Mesothelial cell of epicardium (in vitro differentiated cells): ENCODE measurements around the gene PTPRN2. TPM values are rescaled to one million over a fixed set of nuclear protein-coding genes. Genes with fewer than 3 reads are reported as not detected.

ENCODE experiments used
- DNase-seq, 2 experiments: peaks; one replicate each; pipeline ENCODE4 v3.0.0; 2021; ENCODE audit warnings: low spot score in 2 of 2; ENCODE audit not compliant: unreplicated experiment in 2 of 2
- H3K27ac Mint-ChIP-seq: 2 replicates; pipeline ENCODE4 v1.8.0; 2021; ENCODE audit warnings: mixed read lengths
- H3K27me3 Mint-ChIP-seq: 2 replicates; pipeline ENCODE4 v1.8.0; 2021; ENCODE audit warnings: low read depth, mixed read lengths
- H3K36me3 Mint-ChIP-seq: 2 replicates; pipeline ENCODE4 v1.8.0; 2021; ENCODE audit warnings: mixed read lengths
- H3K4me1 Mint-ChIP-seq: 2 replicates; pipeline ENCODE4 v1.8.0; 2021; ENCODE audit warnings: mixed read lengths
- H3K4me3 Mint-ChIP-seq: 2 replicates; pipeline ENCODE4 v1.8.0; 2021; ENCODE audit warnings: mild to moderate bottlenecking, moderate library complexity, mixed read lengths
- H3K9me3 Mint-ChIP-seq: 2 replicates; pipeline ENCODE4 v1.8.0; 2021; ENCODE audit warnings: mixed read lengths
- total RNA-seq: library from RNA; stranded (reverse); gene quantifications from 3 replicates; pipeline ENCODE4 v1.2.1, GENCODE V29; 2021
- TF ChIP-seq, protein P1 (sequence below): fragments of 200-600 bp; sonication (generic); IDR thresholded peaks from one replicate; pipeline ENCODE4 v1.5.0; 2021; ENCODE audit warnings: antibody characterized with exemption; ENCODE audit not compliant: unreplicated experiment

PTPRN2 gene
- total RNA-seq, 1 donor from 2014 or later = 2.2 TPM

DNA sequence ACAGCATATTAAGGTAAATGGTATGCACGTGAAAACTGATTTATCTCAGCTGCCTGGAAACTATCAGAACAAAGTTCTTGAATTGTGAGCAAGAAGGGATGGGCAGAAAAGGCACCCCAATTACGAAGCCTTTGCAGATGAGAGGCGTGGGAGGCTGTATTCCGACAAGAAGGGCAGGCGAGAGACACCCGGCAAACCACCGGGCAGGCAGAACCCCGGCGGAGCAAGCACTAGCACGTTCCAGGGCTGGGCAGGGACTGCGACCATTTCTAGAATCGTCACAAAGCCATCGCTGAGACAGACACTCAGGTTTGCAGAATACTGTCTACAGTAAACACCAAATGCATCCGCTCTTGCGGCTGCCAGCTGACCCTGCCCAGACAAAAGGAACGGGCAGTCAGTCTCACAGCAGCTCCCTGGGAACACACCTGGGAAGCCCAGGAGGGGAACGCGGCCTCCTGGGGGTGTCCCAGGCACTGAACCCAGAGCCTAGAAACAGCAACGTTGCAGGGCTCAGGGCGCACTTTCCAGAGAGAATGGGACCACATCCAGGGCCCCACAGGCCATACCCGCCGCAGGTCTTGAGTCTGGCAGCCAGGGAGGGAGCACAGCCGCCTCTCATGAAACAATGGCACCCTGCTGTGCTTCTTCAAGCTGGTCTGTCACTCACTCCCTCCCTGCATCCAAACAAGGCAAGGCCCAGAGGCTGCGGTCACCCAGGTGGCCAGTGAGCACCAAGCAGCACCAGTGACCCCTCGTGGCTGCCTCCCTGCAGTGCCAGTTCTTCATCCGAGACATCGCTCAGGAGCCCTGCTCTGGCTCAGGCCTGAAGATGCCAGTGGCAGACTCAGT, 261.9 kb downstream of the PTPRN2 start:
- no peaks in the 10 kb centered on the region for H3K4me1 Mint-ChIP-seq
- H3K27ac Mint-ChIP-seq = no peak overlapping the region
- peaks cover 12% of the 10 kb centered on the region for H3K9me3 Mint-ChIP-seq
- no peak for DNase-seq
- no peaks in the 10 kb centered on the region for H3K36me3 Mint-ChIP-seq
- TF ChIP-seq, protein P1, sequence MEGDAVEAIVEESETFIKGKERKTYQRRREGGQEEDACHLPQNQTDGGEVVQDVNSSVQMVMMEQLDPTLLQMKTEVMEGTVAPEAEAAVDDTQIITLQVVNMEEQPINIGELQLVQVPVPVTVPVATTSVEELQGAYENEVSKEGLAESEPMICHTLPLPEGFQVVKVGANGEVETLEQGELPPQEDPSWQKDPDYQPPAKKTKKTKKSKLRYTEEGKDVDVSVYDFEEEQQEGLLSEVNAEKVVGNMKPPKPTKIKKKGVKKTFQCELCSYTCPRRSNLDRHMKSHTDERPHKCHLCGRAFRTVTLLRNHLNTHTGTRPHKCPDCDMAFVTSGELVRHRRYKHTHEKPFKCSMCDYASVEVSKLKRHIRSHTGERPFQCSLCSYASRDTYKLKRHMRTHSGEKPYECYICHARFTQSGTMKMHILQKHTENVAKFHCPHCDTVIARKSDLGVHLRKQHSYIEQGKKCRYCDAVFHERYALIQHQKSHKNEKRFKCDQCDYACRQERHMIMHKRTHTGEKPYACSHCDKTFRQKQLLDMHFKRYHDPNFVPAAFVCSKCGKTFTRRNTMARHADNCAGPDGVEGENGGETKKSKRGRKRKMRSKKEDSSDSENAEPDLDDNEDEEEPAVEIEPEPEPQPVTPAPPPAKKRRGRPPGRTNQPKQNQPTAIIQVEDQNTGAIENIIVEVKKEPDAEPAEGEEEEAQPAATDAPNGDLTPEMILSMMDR = no peak
- peaks cover 7% of the 10 kb centered on the region for H3K27me3 Mint-ChIP-seq
- no peak overlapping the region for H3K4me3 Mint-ChIP-seq

DNA sequence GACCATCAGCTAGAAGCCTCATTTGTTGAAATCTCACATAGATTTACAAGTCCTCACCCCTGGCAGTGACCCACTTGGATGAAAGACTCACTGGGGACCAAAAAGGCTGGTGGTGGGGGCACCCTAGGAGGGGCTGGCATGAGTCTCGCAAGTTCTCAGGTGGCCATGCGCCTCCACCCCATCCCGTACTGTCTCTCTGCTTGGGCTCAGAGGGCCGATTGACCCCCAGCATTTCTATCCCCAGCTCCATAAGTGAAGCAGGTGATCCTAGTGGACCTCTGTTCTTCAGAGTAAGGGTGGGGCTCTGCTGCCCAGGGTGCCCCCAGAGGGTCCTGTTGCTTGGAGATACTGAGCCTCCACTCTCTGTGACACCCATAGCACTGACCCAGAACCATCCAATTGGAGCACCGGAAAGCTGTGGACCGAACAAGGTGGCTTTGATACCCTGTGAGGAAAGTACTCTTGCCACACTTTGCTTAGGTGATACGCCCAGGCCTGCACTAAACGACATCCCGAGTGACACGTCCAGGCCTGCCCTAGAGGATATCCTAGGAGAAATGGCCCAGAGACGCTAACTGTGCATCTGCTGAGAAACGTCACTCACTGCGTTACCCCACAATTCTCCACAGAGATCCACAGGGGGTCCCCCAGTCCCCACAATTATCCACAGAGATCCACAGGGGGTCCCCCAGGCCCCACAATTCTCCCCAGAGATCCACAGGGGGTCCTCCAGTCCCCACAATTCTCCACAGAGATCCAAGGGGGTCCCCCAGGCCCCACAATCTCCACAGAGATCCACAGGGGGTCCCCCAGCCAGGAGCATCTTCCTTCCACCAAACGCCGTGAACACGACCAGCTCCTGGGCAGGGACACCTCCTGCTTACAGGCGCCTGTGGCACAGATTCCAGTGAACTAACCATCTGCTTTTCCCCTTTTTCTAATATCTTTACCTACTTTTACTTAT, 262.9 kb downstream of the PTPRN2 start:
- Mint-ChIP-seq H3K9me3 (peaks cover 12% of the 10 kb centered on the region), H3K36me3 (no peaks in the 10 kb centered on the region), H3K27me3 (peaks cover 15% of the 10 kb centered on the region), H3K4me1 (no peaks in the 10 kb centered on the region), H3K4me3 (no peak overlapping the region), H3K27ac (no peak overlapping the region)
- TF ChIP-seq, protein P1 = no peak
- DNase-seq = no peak

DNA sequence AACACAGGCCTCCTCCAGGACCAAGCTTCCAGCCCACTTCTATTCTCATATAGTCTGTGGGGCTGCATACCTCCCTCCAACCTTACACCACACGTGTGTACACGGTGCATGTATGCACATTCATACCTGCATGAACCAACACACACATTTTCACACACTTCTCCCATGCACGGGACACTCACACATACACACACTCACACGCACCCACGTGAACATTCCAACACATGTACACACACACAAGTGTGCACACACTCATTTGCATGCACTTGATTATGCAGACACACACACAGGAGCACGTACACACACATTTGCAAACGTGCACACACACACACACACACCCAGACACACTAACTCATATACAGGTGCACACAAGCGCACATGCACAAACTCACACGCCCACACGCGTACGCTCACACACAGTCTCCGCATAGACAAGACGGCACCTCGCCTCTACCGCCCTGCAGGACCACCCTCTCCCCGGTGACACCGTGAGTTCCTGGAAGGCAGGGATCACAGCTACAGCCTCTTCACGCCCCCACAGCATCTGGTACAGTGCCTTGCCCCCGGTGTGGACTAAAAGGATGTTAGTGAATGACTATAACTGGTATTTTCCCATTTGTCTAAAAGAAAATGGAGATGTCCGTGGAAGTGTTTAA, 263.8 kb downstream of the PTPRN2 start:
- Mint-ChIP-seq H3K4me1 (no peaks in the 10 kb centered on the region), H3K9me3 (peaks cover 12% of the 10 kb centered on the region), H3K27ac (no peak overlapping the region), H3K36me3 (no peaks in the 10 kb centered on the region), H3K27me3 (peaks cover 15% of the 10 kb centered on the region), H3K4me3 (no peak overlapping the region)
- TF ChIP-seq, protein P1 = no peak
- no peak for DNase-seq

DNA sequence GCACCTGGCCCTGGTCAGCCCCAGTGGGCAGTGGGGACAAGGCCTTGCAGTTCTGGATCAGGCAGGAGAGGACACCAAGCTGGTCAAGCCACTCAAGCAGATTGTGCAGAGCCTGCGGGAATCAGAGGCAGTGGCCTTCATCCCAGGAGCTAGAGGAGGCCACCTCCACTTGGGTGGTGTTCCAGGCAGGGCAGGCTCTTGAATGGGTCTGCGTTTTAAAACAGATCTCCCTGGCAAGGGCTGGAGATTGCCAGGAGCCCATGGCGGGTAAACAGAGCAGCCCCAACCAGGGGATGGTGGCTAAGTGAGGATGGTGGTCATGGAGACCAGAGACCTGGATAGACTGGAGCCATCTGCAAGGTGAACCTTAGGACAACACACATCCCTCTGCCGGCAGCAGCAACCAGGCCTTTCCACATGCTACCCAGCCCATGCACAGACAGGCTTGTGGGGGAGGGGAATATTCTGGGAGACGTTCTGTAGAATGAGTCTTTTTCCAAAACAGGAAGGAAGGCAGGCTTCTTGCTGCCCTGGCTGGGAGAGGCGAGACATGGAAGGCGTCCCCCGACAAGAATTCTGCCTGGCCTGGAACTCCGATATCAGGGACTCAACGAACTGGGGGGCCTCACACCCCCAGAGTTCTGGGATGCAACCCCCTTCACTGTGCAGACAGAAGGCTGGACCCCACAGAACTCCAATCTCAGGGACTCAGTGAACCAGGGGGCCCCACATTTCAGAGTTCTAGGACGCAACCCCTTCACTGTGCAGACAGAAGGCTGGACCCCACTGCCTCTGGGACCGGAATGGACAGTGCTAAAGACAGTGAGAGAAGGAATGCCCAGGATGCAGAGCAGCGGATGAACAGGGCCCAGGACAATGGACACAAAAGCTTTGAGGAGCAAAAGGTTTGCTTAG, 264.8 kb downstream of the PTPRN2 start:
- Mint-ChIP-seq H3K4me1 (no peaks in the 10 kb centered on the region), H3K27ac (no peak overlapping the region), H3K4me3 (no peak overlapping the region), H3K27me3 (peaks cover 21% of the 10 kb centered on the region), H3K36me3 (no peaks in the 10 kb centered on the region), H3K9me3 (peaks cover 12% of the 10 kb centered on the region)
- TF ChIP-seq, protein P1 = no peak
- no peak for DNase-seq
